Measurements from ENCODE around the gene CIITA. TPM values are rescaled to one million over a fixed set of nuclear protein-coding genes. Genes with fewer than 3 reads are reported as not detected.

CIITA gene
- total RNA-seq, 1 donor from 2014 or later: 0.13 TPM

DNA sequence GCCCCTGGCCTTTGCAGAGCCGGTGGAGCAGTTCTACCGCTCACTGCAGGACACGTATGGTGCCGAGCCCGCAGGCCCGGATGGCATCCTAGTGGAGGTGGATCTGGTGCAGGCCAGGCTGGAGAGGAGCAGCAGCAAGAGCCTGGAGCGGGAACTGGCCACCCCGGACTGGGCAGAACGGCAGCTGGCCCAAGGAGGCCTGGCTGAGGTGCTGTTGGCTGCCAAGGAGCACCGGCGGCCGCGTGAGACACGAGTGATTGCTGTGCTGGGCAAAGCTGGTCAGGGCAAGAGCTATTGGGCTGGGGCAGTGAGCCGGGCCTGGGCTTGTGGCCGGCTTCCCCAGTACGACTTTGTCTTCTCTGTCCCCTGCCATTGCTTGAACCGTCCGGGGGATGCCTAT lies 29.5 kb downstream of the CIITA start:
- TF ChIP-seq, protein P1, sequence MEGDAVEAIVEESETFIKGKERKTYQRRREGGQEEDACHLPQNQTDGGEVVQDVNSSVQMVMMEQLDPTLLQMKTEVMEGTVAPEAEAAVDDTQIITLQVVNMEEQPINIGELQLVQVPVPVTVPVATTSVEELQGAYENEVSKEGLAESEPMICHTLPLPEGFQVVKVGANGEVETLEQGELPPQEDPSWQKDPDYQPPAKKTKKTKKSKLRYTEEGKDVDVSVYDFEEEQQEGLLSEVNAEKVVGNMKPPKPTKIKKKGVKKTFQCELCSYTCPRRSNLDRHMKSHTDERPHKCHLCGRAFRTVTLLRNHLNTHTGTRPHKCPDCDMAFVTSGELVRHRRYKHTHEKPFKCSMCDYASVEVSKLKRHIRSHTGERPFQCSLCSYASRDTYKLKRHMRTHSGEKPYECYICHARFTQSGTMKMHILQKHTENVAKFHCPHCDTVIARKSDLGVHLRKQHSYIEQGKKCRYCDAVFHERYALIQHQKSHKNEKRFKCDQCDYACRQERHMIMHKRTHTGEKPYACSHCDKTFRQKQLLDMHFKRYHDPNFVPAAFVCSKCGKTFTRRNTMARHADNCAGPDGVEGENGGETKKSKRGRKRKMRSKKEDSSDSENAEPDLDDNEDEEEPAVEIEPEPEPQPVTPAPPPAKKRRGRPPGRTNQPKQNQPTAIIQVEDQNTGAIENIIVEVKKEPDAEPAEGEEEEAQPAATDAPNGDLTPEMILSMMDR (IDR thresholded peaks at IDR 0.05; ENCODE audit: unreplicated experiment): no peak

DNA sequence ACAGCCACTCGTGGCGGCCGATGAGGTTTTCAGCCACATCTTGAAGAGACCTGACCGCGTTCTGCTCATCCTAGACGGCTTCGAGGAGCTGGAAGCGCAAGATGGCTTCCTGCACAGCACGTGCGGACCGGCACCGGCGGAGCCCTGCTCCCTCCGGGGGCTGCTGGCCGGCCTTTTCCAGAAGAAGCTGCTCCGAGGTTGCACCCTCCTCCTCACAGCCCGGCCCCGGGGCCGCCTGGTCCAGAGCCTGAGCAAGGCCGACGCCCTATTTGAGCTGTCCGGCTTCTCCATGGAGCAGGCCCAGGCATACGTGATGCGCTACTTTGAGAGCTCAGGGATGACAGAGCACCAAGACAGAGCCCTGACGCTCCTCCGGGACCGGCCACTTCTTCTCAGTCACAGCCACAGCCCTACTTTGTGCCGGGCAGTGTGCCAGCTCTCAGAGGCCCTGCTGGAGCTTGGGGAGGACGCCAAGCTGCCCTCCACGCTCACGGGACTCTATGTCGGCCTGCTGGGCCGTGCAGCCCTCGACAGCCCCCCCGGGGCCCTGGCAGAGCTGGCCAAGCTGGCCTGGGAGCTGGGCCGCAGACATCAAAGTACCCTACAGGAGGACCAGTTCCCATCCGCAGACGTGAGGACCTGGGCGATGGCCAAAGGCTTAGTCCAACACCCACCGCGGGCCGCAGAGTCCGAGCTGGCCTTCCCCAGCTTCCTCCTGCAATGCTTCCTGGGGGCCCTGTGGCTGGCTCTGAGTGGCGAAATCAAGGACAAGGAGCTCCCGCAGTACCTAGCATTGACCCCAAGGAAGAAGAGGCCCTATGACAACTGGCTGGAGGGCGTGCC lies 30.1 kb downstream of the CIITA start:
- Mint-ChIP-seq H3K4me1 (ENCODE audit: unreplicated experiment) (no peaks in the 10 kb centered on the region), H3K27ac (ENCODE audit: unreplicated experiment) (no peak overlapping the region), H3K36me3 (ENCODE audit: low read depth, unreplicated experiment) (no peaks in the 10 kb centered on the region), H3K9me3 (ENCODE audit: unreplicated experiment) (no peaks in the 10 kb centered on the region), H3K27me3 (ENCODE audit: unreplicated experiment) (peaks cover 12% of the 10 kb centered on the region), H3K4me3 (ENCODE audit: unreplicated experiment) (no peak overlapping the region)
- TF ChIP-seq, protein P1 (IDR thresholded peaks at IDR 0.05; ENCODE audit: unreplicated experiment): no peak
- DNase-seq (ENCODE audit: low spot score): no peak

More for the DNA sequence above, 29.5 kb downstream of the CIITA start:
- Mint-ChIP-seq H3K27me3 (ENCODE audit: unreplicated experiment) (peaks cover 12% of the 10 kb centered on the region), H3K27ac (ENCODE audit: unreplicated experiment) (no peak overlapping the region), H3K4me3 (ENCODE audit: unreplicated experiment) (no peak overlapping the region), H3K36me3 (ENCODE audit: low read depth, unreplicated experiment) (no peaks in the 10 kb centered on the region), H3K9me3 (ENCODE audit: unreplicated experiment) (no peaks in the 10 kb centered on the region), H3K4me1 (ENCODE audit: unreplicated experiment) (no peaks in the 10 kb centered on the region)
- DNase-seq (ENCODE audit: low spot score): no peak

GRCh38 chr16:10907757-10908045 lies 30.7 kb downstream of the CIITA start:
- TF ChIP-seq, protein P1 (IDR thresholded peaks at IDR 0.05; ENCODE audit: unreplicated experiment): no peak
- Mint-ChIP-seq H3K36me3 (ENCODE audit: low read depth, unreplicated experiment) (no peaks in the 10 kb centered on the region), H3K4me3 (ENCODE audit: unreplicated experiment) (no peak overlapping the region), H3K4me1 (ENCODE audit: unreplicated experiment) (no peaks in the 10 kb centered on the region), H3K27me3 (ENCODE audit: unreplicated experiment) (peaks cover 12% of the 10 kb centered on the region), H3K27ac (ENCODE audit: unreplicated experiment) (no peak overlapping the region), H3K9me3 (ENCODE audit: unreplicated experiment) (no peaks in the 10 kb centered on the region)
- no peak for DNase-seq (ENCODE audit: low spot score)

GRCh38 chr16:10911267-10911666 lies 34.3 kb downstream of the CIITA start:
- Mint-ChIP-seq H3K9me3 (ENCODE audit: unreplicated experiment) (no peaks in the 10 kb centered on the region), H3K27ac (ENCODE audit: unreplicated experiment) (no peak overlapping the region), H3K36me3 (ENCODE audit: low read depth, unreplicated experiment) (no peaks in the 10 kb centered on the region), H3K4me1 (ENCODE audit: unreplicated experiment) (no peaks in the 10 kb centered on the region), H3K27me3 (ENCODE audit: unreplicated experiment) (peaks cover 4% of the 10 kb centered on the region), H3K4me3 (ENCODE audit: unreplicated experiment) (no peak overlapping the region)
- TF ChIP-seq, protein P1 (IDR thresholded peaks at IDR 0.05; ENCODE audit: unreplicated experiment): no peak
- no peak for DNase-seq (ENCODE audit: low spot score)

GRCh38 chr16:10916534-10916933 lies 39.5 kb downstream of the CIITA start:
- H3K27ac Mint-ChIP-seq (ENCODE audit: unreplicated experiment): no peak overlapping the region
- DNase-seq (ENCODE audit: low spot score): no peak

More at GRCh38 chr16:10916534-10916933, 39.5 kb downstream of the CIITA start:
- TF ChIP-seq, protein P1 (IDR thresholded peaks at IDR 0.05; ENCODE audit: unreplicated experiment): no peak
- H3K36me3 Mint-ChIP-seq (ENCODE audit: low read depth, unreplicated experiment): no peaks in the 10 kb centered on the region
- no peaks in the 10 kb centered on the region for H3K9me3 Mint-ChIP-seq (ENCODE audit: unreplicated experiment)
- H3K4me1 Mint-ChIP-seq (ENCODE audit: unreplicated experiment): no peaks in the 10 kb centered on the region
- H3K27me3 Mint-ChIP-seq (ENCODE audit: unreplicated experiment): peaks cover 3% of the 10 kb centered on the region
- no peak overlapping the region for H3K4me3 Mint-ChIP-seq (ENCODE audit: unreplicated experiment)

Measured in endothelial cell (in vitro differentiated cells).